ENCODE data around the gene ARRDC2.
A peak's percentile ranks its signal among the peaks of the same experiment; 100 is the strongest.
"Not testable (repeated sequence)": the region's sequence is repeated elsewhere in the genome, so short reads cannot be mapped to it uniquely, and the experiment has no call there.

Gene ARRDC2

DNA sequence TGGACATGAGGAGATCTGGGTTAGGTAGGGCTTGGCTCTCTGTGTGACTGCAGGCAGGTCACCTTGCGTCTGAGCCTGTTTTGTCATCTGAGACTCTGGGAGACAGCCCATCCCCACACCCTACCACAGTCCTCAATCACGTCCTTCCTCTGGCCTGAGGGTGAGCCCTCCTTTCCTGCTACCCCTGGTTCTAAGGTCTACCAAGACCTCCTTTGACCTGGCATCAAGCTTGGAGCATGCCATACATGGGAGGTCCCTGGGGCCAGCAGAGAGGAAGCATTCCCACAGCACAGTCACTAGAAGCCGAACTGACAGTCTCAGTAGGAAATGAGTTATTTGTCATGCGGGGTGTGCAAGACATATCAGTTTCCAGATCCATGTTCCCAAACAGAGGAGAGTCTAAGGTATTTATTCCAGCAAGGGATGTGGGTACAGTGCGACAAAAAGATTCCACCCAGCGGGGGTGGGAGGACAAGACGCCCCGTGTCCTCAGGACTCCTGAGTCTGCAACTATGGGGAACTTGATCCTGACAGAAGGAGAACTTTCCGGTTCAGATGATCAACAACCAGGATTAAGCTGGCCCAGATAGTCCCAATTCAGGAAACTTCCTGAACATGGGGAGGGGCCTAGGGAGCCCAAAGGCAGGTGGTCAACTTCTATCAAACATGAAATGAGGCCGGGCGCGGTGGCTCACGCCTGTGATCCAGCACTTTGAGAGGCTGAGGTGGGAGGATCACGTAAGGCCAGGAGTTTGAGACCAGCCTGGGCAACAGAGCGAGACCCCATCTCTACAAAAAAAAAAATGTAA lies 9.5 kb downstream of the ARRDC2 start:
- DNase-seq = no peak

DNA sequence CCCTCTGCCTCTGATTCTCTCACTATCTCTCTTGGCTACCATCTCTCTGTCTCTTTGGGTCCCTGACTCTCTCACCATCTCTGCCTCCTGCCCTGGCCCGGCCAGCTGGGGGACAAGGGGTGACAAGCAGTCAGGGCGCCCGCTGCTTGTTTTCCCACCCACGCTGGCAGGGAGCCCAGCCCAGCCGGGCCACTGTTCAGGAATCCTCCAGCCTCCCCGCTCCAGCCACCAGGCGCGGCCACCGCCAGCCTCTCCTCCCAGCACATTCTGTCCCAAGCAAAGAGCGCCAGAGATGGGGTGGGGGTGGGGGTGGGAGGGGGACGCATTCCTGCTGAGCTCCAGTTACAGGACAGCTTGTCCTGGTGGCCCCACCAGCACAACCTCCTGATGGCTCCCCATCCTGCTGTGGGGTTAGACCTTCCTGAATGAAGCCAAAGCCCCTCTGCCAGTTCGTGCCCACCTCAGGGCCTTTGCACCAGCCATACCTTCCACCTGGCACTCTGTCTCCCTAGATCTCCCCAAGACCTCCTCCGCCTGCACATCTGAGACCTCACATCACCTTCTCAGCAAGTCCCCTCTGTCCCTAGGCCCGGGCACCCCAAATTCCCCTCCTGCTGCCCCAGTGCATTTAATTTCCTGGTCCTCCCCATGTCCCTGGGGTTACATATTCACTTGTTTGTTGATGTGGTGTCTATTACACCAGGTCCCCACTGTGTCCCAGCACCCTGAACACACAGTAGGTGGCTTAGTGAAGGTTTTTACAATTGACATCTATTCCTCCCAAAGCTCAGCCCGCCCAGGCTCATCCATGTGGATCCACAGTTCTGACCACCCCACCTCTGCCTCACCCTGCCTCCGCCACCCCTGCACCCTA lies 12.5 kb downstream of the ARRDC2 start:
- no peak for DNase-seq

DNA sequence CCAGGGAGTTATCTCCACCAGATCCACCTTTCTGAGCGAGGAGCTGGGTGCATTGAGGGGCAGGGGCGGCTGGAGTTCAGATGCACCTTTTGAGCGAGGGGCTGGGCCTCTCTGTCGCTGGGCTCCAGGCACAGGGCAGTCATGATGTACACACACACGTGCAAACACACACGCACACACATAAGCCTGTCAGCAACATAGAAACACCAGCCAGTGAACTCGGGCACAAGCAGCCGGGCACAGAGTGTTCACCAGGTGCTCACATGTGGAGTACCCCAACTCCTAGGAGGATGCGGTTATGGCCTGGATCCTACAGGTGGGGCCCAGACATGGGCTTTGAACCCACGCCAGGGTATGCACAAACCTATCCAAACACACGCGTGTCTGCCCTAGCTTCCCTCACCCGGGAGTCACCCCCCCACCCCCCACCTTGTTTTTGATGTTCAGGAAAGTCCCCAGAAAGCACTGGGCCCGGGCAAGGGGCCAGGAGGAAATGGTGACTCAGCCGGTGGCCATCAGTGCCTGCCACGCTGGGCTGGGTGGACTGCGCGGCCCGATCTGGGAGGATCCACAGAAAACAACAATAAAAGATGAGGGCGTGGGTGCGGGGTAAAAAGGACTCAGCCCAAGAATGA lies 13.3 kb downstream of the ARRDC2 start:
- DNase-seq = peak; percentile 41

DNA sequence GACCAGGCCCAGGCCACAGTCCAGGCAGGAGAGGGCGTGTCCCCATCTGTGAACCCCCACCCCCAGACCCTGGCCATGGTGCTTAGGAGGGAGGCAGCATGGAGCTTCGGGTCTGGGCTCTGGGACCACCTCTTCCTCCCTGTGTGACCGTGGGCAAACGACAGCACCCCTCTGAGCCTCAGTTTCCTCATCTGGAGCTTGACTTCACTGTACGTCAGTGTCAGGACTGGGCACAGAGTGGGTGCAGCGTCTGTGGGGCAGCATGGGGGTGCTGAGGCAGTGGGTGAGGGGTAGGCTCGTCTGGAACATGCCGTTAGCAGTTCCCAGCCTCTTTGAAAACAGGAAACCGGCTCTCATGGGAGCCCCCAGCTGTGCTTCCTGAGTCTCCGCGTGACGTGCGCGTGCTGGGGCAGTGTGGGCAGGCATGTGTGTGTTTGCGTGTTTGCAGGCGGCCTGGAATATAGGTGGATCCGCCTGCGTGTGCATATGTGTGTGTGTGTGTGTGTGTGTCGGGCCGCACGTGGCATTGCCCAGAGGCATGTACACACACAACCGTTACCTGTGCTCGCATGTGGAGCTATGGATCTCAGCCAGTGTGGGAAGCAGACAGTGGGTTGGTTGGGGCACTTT lies 15.8 kb downstream of the ARRDC2 start:
- DNase-seq = peak; percentile 43

DNA sequence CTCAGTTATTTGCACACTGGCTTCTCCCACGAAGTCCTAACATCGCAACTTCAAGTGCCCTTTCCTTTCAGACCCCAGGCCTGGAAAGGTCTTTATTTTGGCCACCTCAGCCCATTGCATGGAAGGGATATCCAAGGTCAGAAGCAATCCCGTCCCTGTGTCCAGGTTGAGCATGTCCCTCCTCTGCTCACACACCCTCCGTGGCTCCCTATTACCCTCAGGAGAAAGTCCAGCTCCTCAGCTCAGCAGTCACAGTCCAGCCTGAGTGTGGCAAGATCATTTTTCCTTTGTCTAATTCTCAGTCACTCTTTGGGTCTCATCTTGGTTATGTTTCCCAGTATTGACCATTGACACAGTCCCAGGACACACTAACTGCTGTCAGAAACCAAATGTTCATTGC lies 19.2 kb downstream of the ARRDC2 start:
- no peak for DNase-seq

DNA sequence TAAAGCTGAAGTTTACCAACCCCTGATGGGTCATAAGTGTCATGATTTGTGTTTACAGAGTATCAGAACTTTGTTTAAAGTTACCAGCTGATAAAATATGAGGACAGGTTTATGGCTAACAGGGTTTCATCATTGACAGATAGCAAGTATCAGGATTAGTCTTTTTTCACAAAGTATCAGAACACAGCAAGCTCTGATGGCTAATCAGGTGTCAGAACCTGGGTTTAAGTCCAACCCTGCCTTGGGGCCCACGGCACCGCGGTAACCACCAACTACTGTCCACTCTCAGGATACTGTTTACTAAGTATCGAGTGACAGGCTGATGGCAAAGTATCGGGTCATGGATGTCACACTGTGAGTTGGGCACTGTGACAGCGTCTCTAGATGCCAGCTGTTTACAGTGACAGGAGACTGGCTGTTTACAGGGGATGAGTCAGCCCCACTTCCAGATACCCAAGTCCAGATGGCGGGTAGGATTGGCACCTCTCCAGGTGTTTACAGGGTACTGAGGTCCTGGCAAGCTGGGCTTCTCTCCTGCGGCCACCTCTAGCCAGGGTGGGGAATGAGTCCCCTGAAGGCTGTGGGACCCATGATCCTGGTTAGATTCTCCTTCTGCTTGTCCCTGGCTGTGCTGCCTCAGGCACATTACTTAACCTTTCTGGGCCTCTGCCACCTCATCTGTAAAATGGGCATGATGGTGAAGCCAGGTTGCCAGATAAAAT lies 21.8 kb downstream of the ARRDC2 start:
- no peak for DNase-seq

DNA sequence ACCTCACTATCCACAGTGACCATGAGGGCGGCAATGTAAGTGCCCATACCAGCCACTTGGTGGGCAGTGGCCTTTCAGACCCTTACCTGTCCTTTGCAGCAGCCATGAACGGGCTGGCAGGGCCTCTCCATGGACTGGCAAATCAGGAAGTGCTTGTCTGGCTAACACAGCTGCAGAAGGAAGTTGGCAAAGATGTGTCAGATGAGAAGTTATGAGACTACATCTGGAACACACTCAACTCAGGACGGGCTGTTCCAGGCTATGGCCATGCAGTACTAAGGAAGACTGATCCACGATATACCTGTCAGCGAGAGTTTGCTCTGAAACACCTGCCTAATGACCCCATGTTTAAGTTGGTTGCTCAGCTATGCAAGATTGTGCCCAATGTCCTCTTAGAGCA lies 23.4 kb downstream of the ARRDC2 start:
- DNase-seq = not testable (repeated sequence)

DNA sequence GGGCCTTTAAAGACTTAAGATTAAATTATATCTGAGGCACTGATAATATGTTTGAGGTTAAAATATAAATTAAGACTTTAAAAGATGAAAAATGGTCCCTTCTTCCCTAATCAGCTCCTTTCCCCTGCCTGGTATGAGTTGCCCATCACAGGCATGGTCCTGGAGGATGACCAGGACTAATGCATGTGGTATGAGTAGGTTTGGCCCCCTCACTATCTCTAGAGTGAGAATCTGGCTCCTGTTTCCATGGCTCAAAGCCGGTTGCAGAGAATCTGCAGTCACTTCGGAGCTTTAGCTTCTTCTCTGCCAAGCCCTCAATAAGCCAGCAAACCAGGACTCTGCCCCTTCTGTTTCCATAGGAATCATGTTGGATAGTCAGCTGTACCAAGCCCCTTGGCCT lies 24.1 kb downstream of the ARRDC2 start:
- DNase-seq = not testable (repeated sequence)

DNA sequence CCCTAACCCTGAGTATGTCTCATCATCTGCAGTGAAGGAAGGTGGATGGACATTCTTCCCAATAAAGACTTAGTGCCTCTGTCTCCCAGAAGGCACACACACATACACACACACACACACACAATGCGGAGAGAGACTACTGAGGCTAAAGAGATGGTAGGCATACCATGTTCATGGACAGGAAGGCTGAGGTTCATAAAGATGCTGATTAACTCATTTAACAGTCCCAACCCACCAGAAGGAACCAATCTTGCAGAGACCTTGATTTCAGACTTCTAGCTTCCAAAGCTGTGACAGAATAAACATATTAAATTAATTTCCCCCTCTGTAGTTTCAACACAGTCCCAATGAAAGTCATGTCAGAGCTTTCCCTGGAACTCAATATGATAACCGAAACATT lies 33.1 kb downstream of the ARRDC2 start:
- no peak for DNase-seq

DNA sequence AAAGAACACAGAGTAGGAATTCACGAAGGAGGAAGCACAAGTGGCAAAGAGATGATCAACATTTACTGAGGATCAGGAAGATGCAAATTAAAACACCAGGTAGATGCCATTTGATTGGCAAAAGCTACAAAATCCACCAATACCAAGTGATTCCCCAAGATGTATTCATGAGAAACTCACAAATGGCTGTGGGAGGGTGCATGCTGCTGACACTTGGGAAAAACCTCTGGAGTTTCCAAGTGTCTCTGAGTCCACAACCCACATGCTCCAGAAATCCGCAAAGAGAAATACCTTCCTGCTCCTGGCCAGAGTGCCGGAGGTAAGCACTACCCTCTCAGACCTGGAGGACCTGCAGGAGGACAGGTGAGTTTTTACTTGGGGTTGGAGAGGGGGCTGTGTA lies 35.7 kb downstream of the ARRDC2 start:
- no peak for DNase-seq

DNA sequence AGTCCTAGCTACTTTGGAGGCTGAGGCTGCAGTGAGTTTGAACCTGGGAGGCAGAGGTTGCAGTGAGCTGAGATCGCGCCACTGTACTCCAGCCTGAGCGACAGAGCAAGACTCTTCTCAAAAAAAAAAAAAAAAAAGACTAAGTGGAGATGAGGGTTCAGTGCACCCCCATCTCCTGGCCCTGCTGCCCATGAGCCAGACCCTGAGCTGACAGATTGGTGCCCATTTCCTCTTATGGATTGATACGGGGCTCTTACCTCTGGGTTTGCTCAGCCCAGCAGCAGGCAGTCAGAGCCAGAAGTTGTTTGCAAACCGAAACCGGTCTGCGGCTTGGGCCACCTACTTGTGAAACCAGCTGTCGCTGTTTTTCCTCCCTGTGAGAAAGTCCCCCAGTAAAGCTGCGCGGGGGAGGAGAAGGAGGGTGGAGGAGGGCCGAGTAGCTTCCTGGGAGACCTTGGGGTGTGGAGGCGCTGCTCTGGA lies 36.9 kb downstream of the ARRDC2 start:
- DNase-seq = peak; percentile 93

DNA sequence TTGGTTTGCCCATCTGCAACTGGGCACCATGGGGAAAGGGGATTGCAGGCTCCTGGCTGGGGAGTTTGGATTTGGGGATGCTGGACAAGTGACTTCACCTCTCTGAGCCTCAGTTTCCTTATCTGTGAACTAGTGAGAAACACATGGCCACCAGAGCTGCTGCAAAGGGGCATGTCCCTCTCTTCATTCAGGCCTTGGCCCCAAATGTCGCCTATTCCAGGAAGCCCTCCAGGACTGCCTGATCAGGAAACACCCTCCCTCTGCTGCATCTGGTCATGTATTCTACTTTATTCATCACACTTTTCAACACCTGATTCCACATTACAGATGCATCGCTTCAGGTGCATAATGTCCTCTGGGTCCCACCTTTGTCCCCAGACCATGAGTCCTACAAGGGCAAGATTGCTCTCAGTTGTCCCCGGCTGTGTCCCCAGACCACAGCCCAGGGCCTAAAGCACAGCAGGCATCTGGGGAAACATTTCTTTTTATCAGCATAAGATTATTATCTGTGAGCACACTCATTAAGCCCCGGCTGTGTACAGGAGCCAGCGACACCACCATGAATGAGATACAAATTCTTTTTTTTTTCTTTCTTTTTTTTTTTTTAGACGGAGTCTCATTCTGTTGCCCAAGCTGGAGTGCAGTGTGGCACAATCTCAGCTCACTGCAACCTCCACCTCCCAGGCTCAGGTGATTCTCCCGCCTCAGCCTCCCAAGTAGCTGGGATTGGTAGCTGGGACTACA lies 37.5 kb downstream of the ARRDC2 start:
- no peak for DNase-seq

DNA sequence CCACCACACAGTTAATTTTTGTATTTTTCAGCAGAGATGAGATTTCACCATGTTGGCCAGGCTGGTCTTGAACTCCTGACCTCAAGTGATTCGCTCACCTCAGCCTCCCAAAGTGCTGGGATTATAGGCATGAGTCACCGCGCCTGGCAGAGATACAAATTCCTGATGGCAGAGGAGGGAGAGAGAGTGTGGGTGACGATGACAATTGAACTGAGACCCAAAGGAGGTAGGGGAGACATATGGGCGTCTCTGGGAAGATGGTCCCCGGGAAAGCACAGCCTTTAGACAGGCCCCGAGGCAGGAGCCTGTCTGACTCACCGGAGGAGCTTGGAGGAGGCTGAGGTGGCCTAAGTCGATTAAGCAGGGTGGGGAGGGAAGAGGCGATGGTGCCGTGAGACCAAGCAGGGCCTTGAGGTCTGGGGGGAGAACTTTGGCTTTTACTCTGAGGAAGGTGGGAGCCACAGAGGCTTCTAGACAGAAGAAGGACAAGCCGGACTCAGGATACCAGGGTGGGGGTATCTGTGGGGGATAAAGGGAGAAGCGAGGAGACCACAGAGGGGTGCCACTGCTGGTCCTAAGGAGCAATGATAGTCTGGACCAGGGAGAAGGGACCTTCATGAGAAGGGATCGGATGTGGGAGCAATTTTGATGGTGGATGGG lies 38.2 kb downstream of the ARRDC2 start:
- DNase-seq = peak; percentile 42

DNA sequence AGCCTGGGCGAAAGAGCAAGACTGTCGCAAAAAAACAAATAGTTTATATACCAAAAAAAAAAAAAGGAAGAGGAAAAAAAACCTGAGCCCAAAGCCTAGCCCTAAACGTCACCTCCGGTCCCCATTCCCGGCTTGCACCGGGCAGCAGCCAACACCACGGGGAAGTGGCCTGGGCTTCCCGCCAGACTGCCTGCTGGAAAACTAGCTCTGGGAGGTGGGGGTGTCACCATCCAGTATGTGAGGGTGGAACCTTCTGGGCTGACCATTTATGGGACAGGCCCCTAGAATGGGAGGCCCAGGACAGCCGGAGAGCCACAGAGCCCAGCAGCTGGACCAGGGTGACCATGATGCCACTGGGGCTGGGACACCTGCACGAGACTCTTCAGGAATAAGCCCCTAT lies 41.4 kb downstream of the ARRDC2 start:
- no peak for DNase-seq

DNA sequence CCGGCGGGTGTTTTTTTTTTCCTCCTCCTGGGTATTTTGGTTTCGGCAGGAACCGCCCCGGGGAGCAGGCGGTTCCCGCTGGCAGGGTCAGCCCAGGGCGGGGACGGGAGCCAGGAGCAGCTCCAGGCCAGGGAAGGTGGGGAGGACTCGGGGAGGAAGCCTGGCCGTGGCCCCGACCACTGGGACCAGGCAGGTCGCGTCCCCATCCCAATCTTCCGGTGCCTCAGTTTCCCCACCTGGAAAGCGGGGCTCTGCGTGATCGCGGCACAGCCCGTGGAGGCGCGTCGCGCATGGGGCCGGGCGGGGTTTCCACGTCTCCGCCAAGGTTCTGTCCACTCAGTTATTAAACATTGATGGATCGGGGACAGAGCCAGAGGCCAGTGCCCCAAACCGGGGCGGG lies 43.9 kb downstream of the ARRDC2 start:
- DNase-seq = no peak

DNA sequence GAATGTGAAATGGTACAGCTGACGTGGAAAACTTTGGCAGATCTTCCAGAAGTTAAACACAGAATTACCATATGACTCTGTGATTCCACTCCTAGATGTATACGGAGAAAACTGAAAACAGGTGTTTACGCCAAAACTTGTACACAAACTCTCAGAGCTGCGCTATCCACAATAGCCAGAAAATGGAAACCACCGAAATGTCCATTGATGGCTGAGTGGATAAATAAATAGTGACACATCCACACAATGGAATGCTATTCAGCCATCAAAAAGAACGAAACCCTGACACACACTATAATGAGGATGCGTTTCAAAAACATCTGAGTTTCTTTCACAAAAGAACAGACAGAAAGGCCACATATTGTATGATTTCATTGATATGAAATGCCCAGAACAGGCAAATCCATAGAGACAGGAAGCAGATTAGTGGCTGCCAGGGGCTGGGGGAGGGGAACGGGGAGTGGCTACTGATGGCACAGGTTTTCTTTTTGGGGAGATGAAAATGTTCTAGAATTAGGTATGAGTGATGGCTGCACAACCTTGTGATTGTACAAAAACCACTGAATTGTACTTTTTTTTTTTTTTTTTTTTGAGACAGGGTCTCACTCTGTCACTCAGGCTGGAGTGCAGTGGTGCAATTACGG lies 45.7 kb downstream of the ARRDC2 start:
- DNase-seq = no peak

DNA sequence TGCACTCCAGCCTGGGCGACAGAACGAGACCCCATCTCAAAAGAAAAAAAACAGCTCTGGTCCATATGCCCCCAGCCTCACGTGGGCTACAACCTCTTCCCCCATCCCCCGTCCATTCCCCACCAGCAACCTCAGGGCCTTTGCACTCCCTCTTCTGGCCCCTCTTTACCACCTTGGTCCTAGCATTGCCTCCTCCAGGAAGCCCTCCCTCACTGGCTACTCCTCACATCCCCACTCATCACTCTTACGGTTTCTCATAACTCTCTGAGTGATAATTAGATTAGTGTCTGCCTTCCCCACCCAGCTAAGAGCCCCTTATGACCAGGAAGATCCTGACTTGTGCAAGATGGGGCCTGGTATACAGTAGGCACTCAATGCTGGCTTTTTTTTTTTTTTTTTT lies 48.0 kb downstream of the ARRDC2 start:
- no peak for DNase-seq

DNA sequence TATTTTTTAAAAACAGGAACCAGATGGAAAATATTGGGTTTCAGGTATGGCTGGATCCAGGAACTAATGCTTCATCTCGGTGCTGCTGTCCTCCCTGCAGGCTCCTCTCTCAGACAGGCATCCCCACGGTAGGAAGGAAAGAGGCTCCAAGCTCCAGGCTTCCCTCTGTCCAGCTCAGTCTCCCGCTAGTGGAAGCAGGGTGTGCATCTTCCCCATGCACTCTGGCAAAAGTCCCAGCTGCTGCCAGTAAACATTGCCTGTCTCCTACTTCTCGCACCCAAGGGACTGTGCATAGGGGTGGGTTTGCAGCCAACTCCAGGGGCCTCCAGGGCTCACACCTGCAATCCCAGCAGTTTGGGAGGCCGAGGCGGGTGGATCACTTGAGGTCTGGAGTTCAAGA lies 49.6 kb downstream of the ARRDC2 start:
- no peak for DNase-seq

DNA sequence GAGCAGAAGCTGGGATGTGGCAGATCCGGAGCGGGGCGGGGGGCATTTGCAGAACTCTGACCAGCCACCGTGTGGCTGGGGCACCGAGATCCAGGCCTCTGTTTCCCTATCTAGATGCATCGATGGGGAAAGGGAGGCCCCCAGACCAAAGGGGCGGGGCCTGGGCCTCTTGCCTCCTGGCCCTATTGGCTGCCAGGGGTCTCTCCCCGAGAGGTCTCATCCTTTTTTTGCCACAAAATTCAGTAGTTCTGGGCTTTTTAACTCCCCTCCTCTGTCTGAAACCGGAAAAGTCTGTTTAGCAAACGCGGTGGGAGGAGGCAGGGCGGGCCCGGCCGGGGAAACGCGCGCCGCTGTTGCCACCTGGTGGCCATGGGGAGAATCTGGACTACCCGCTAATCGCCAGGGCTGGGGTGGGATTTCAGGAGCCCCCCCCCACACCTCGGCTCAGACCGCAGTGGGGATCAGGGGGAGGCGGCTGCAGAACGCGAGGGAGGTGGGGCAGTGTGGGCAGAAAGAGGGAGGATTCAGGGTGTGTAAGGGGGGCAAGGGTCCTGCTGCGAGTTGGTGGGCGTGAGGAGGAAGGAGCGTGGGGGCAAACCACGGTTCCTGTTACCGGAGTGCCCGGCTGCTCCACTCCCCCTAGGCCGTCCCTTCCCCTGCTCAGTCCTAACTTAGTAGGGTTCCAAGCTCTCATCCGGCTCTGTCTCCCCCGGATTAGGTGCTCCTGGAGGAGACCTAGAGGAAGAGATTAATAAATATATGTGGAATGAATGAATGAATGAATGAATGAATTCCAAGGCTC lies 50.4 kb downstream of the ARRDC2 start:
- DNase-seq = peak; percentile 74

DNA sequence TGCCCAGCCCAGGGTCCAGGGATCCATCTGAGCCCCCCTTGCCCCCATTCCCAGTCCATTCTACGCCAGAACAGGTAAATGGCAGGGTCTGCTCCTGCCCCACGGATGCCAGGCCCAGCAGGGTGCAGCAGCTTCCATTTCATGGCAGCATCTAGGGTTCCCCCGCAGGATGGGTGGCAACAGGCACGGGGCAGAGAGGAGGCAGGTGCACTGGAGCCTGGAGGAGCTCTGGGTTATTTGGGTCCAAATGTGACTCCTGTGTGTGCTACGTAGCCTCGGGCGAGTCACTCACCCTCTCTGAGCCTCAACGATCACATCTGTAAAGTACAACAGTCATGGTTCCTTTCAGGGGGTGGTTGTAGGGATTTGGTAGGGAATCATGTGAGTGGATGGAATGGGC lies 51.3 kb downstream of the ARRDC2 start:
- DNase-seq = no peak

All from stimulated activated CD4-positive, alpha-beta T cell treated with anti-CD3 and anti-CD28 coated beads, Interleukin-1b, Interleukin-23, amount 100 ng/mL, for 48 hours (primary cell).